ENCODE data around the gene JUN.
A peak's percentile ranks its signal among the peaks of the same experiment; 100 is the strongest.

The JUN gene

GRCh38 chr1:58781541-58782177, 2.2 kb downstream of the JUN start (continued):
- peak; percentile 26; the same call in 1 of the 2 replicates for TF ChIP-seq GLIS1 (tag by site-specific recombination; IDR thresholded peaks at IDR 0.05)
- peak; percentile 82 for TF ChIP-seq ZNF610 (tag by site-specific recombination; IDR thresholded peaks at IDR 0.05; ENCODE audit: borderline replicate concordance)
- TF ChIP-seq SP3 (tag by site-specific recombination; IDR thresholded peaks at IDR 0.05) = 0 out of 2 replicates have a peak, but pooled peaks have one; percentile 9
- peak; percentile 10; the same call in 1 of the 2 replicates for TF ChIP-seq ZSCAN5A (tag by site-specific recombination; IDR thresholded peaks at IDR 0.05)
- TF ChIP-seq ZNF629 (tag by site-specific recombination; IDR thresholded peaks at IDR 0.05) = peak; percentile 11; the same call in 1 of the 2 replicates
- 0 out of 2 replicates have a peak, but pooled peaks have one; percentile 44 for TF ChIP-seq ZNF596 (tag by site-specific recombination; IDR thresholded peaks at IDR 0.05)
- peak; percentile 70; the same call in 1 of the 2 replicates for TF ChIP-seq ZNF660 (tag by site-specific recombination; IDR thresholded peaks at IDR 0.05)
- peak; percentile 79 for TF ChIP-seq ZNF341 (tag by site-specific recombination; IDR thresholded peaks at IDR 0.05; ENCODE audit: low read depth)
- peak; percentile 31; the same call in 1 of the 2 replicates for TF ChIP-seq KLF16 (tag by site-specific recombination; IDR thresholded peaks at IDR 0.05)
- TF ChIP-seq ZNF2 (tag by site-specific recombination; IDR thresholded peaks at IDR 0.05) = peak; percentile 92; the same call in 1 of the 2 replicates
- TF ChIP-seq PRDM10 (tag by site-specific recombination; IDR thresholded peaks at IDR 0.05) = peak; percentile 69
- no peak for TF ChIP-seq ZFP37 (tag by site-specific recombination; IDR thresholded peaks at IDR 0.05)
- peak; percentile 75 for TF ChIP-seq ZNF362 (tag by site-specific recombination; IDR thresholded peaks at IDR 0.05)
- TF ChIP-seq ZEB2 (tag by site-specific recombination; IDR thresholded peaks at IDR 0.05) = peak; percentile 55; the same call in 1 of the 2 replicates
- peak; percentile 59; the same call in 1 of the 2 replicates for TF ChIP-seq IKZF3 (tag by site-specific recombination; IDR thresholded peaks at IDR 0.05)
- 0 out of 2 replicates have a peak, but pooled peaks have one; percentile 22 for TF ChIP-seq SP7 (tag by site-specific recombination; IDR thresholded peaks at IDR 0.05)
- no peak for TF ChIP-seq ZNF624 (tag by site-specific recombination; IDR thresholded peaks at IDR 0.05)
- TF ChIP-seq SCRT1 (tag by site-specific recombination; IDR thresholded peaks at IDR 0.05; ENCODE audit: borderline replicate concordance) = 0 out of 2 replicates have a peak, but pooled peaks have one; percentile 42
- peak; percentile 48; the same call in 1 of the 2 replicates for TF ChIP-seq ZNF335 (tag by site-specific recombination; conservative IDR thresholded peaks at IDR 0.05)
- TF ChIP-seq ZNF174 (tag by site-specific recombination; IDR thresholded peaks at IDR 0.05) = no peak
- TF ChIP-seq ZNF692 (tag by site-specific recombination; IDR thresholded peaks at IDR 0.05) = 0 out of 2 replicates have a peak, but pooled peaks have one; percentile 33
- TF ChIP-seq BCL11B (tag by site-specific recombination; IDR thresholded peaks at IDR 0.05; ENCODE audit: low read depth) = peak; percentile 41; the same call in 1 of the 2 replicates
- no peak for TF ChIP-seq MEIS1 (CRISPR knock-in tag; IDR thresholded peaks at IDR 0.05; ENCODE audit: borderline replicate concordance)
- TF ChIP-seq ZNF561 (tag by site-specific recombination; IDR thresholded peaks at IDR 0.05; ENCODE audit: borderline replicate concordance) = peak; percentile 86
- TF ChIP-seq ZNF600 (tag by site-specific recombination; IDR thresholded peaks at IDR 0.05) = 0 out of 2 replicates have a peak, but pooled peaks have one; percentile 29
- peak; percentile 78 for TF ChIP-seq SCRT2 (tag by site-specific recombination; IDR thresholded peaks at IDR 0.05)
- no peak; the same call in none of the 2 replicates for TF ChIP-seq HIC1 (tag by site-specific recombination; IDR thresholded peaks at IDR 0.05)
- TF ChIP-seq EGR2 (tag by site-specific recombination; IDR thresholded peaks at IDR 0.05; ENCODE audit: low read depth) = peak; percentile 37; the same call in 1 of the 2 replicates
